IPS-18c (cell line): ENCODE data around the gene ZBTB47.

Experiments used
- H3K4me3 ChIP-seq: 2 replicates; pipeline ENCODE4 v1.7.0; 2013; ENCODE audit warnings: low read depth, mild to moderate bottlenecking, low read length, moderate library complexity; ENCODE audit not compliant: insufficient read depth
- H3K9me3 ChIP-seq: one replicate; pipeline ENCODE4 v1.6.1; 2013; ENCODE audit warnings: mild to moderate bottlenecking, low read length, moderate library complexity; ENCODE audit not compliant: control insufficient read depth, insufficient read depth

ZBTB47 gene

GRCh38 chr3:42688487-42689420 is 35.3 kb downstream of the ZBTB47 start:
- no peak overlapping the region for H3K4me3 ChIP-seq
- no peaks in the 10 kb centered on the region for H3K9me3 ChIP-seq

GRCh38 chr3:42689421-42690014 is 36.0 kb downstream of the ZBTB47 start:
- no peaks in the 10 kb centered on the region for H3K9me3 ChIP-seq

GRCh38 chr3:42690191-42690590 is 36.7 kb downstream of the ZBTB47 start:
- H3K4me3 ChIP-seq, result no peak overlapping the region
- H3K9me3 ChIP-seq, result no peaks in the 10 kb centered on the region

More at GRCh38 chr3:42689421-42690014, 36.0 kb downstream of the ZBTB47 start:
- no peak overlapping the region for H3K4me3 ChIP-seq

- H3K4me3 ChIP-seq, result no peak overlapping the region
- H3K9me3 ChIP-seq, result no peaks in the 10 kb centered on the region
Measured at GRCh38 chr3:42690766-42691680, 37.5 kb downstream of the ZBTB47 start.

GRCh38 chr3:42691816-42692666 is 38.5 kb downstream of the ZBTB47 start:
- Histone ChIP-seq H3K9me3 (no peaks in the 10 kb centered on the region), H3K4me3 (no peak overlapping the region; the same call in 1 of the 2 replicates)

GRCh38 chr3:42692667-42693529 is 39.4 kb downstream of the ZBTB47 start:
- Histone ChIP-seq H3K4me3 (no peak overlapping the region), H3K9me3 (no peaks in the 10 kb centered on the region)

- H3K4me3 ChIP-seq, result no peak overlapping the region
- no peaks in the 10 kb centered on the region for H3K9me3 ChIP-seq
Measured at GRCh38 chr3:42693530-42693930, 40.0 kb downstream of the ZBTB47 start.

GRCh38 chr3:42694366-42694765 is 40.9 kb downstream of the ZBTB47 start:
- Histone ChIP-seq H3K4me3 (no peak overlapping the region), H3K9me3 (no peaks in the 10 kb centered on the region)

GRCh38 chr3:42696356-42697288 is 43.1 kb downstream of the ZBTB47 start:
- H3K4me3 ChIP-seq, result no peak overlapping the region

GRCh38 chr3:42697289-42698051 is 44.0 kb downstream of the ZBTB47 start:
- H3K4me3 ChIP-seq, result no peak overlapping the region
- peaks cover 2% of the 10 kb centered on the region for H3K9me3 ChIP-seq

More at GRCh38 chr3:42696356-42697288, 43.1 kb downstream of the ZBTB47 start:
- peaks cover 2% of the 10 kb centered on the region for H3K9me3 ChIP-seq

- H3K9me3 ChIP-seq, result peaks cover 2% of the 10 kb centered on the region
- no peak overlapping the region for H3K4me3 ChIP-seq
Measured at GRCh38 chr3:42698216-42698910, 44.9 kb downstream of the ZBTB47 start.

GRCh38 chr3:42698911-42699230 is 45.4 kb downstream of the ZBTB47 start:
- no peak overlapping the region for H3K4me3 ChIP-seq
- H3K9me3 ChIP-seq, result peaks cover 2% of the 10 kb centered on the region

- Histone ChIP-seq H3K4me3 (no peak overlapping the region), H3K9me3 (peaks cover 2% of the 10 kb centered on the region)
Measured at GRCh38 chr3:42699511-42699971, 46.0 kb downstream of the ZBTB47 start.
